HG03025 (cell line): Measurements from ENCODE around the gene ACSL3.
"Not testable (repeated sequence)": the region's sequence is repeated elsewhere in the genome, so short reads cannot be mapped to it uniquely, and the experiment has no call there.

Experiments used
- ATAC-seq: cut with Tn5 transposase; IDR thresholded peaks from one replicate; pipeline ENCODE4 v1.9.1; 2021; ENCODE audit warnings: mild to moderate bottlenecking, moderate library complexity; ENCODE audit not compliant: unreplicated experiment, low FRiP score

The ACSL3 gene

GRCh38 chr2:222860740-222861410, at the start of gene ACSL3:
TSS of gene ACSL3 (plus strand) at chr2:222861036. CDS start at chr2:222908773, 47,737 bp downstream.
- peak; percentile 98 for ATAC-seq

GRCh38 chr2:222811828-222812227, 49.0 kb upstream of the ACSL3 start:
- no peak for ATAC-seq

GRCh38 chr2:222813177-222813843, 47.5 kb upstream of the ACSL3 start:
- peak; percentile 79 for ATAC-seq

- no peak for ATAC-seq
Measured at GRCh38 chr2:222819722-222820333, 41.0 kb upstream of the ACSL3 start.

GRCh38 chr2:222823183-222823930, 37.5 kb upstream of the ACSL3 start:
- no peak for ATAC-seq

GRCh38 chr2:222825031-222825430, 35.8 kb upstream of the ACSL3 start:
- no peak for ATAC-seq

GRCh38 chr2:222827417-222827816, 33.4 kb upstream of the ACSL3 start:
- ATAC-seq = no peak

GRCh38 chr2:222828572-222828971, 32.3 kb upstream of the ACSL3 start:
- ATAC-seq = no peak

GRCh38 chr2:222830164-222830563, 30.7 kb upstream of the ACSL3 start:
- ATAC-seq = no peak

- no peak for ATAC-seq
Measured at GRCh38 chr2:222833410-222833809, 27.4 kb upstream of the ACSL3 start.

- ATAC-seq = no peak
Measured at GRCh38 chr2:222835143-222835822, 25.6 kb upstream of the ACSL3 start.

GRCh38 chr2:222835823-222836151, 25.0 kb upstream of the ACSL3 start:
- no peak for ATAC-seq

GRCh38 chr2:222837643-222838056, 23.2 kb upstream of the ACSL3 start:
- ATAC-seq = no peak

- no peak for ATAC-seq
Measured at GRCh38 chr2:222840060-222840802, 20.6 kb upstream of the ACSL3 start.

- no peak for ATAC-seq
Measured at GRCh38 chr2:222842491-222843174, 18.2 kb upstream of the ACSL3 start.

- no peak for ATAC-seq
Measured at GRCh38 chr2:222844323-222844722, 16.5 kb upstream of the ACSL3 start.

GRCh38 chr2:222845314-222845713, 15.5 kb upstream of the ACSL3 start:
- ATAC-seq = not testable (repeated sequence)

- ATAC-seq = no peak
Measured at GRCh38 chr2:222846003-222846402, 14.8 kb upstream of the ACSL3 start.

GRCh38 chr2:222848031-222848430, 12.8 kb upstream of the ACSL3 start:
- ATAC-seq = not testable (repeated sequence)
